Stimulated activated CD4-positive, alpha-beta T cell treated with anti-CD3 and anti-CD28 coated beads, Interleukin-12 subunit alpha, Interleukin-12 subunit beta, amount 100 ng/mL, for 48 hours (primary cell): Measurements from ENCODE around the gene DNAH6.
"Not testable (repeated sequence)": the region's sequence is repeated elsewhere in the genome, so short reads cannot be mapped to it uniquely, and the experiment has no call there.

Source experiments
- DNase-seq, 3 donors: peaks; one replicate each; pipeline ENCODE4 v3.0.0-alpha.2; 2020; ENCODE audit warnings: low read depth in 2 of 3, low spot score in 1 of 3

The DNAH6 gene

GRCh38 chr2:84516234-84516986, at the start of gene DNAH6:
TSS of gene DNAH6 (plus strand) at chr2:84516498. CDS start at chr2:84517827, 1,329 bp downstream.
- peak; percentile 61 to 78 (median 70) for DNase-seq

GRCh38 chr2:84467389-84467788, 48.9 kb upstream of the DNAH6 start:
- no peak for DNase-seq

- not testable (repeated sequence) for DNase-seq
Observed at GRCh38 chr2:84472423-84472822, 43.9 kb upstream of the DNAH6 start.

- DNase-seq = no peak
Observed at GRCh38 chr2:84472856-84473565, 43.3 kb upstream of the DNAH6 start.

GRCh38 chr2:84474176-84474575, 42.1 kb upstream of the DNAH6 start:
- DNase-seq = no peak

- no peak for DNase-seq
Observed at GRCh38 chr2:84477886-84478285, 38.4 kb upstream of the DNAH6 start.

GRCh38 chr2:84478867-84479266, 37.4 kb upstream of the DNAH6 start:
- DNase-seq = no peak

- peak in 1 of 3 donors; percentile 17 for DNase-seq
Observed at GRCh38 chr2:84481702-84482101, 34.6 kb upstream of the DNAH6 start.

- no peak for DNase-seq
Observed at GRCh38 chr2:84482603-84483002, 33.7 kb upstream of the DNAH6 start.

GRCh38 chr2:84483320-84483719, 33.0 kb upstream of the DNAH6 start:
- DNase-seq = no peak

GRCh38 chr2:84486441-84487115, 29.7 kb upstream of the DNAH6 start:
- no peak for DNase-seq

GRCh38 chr2:84487298-84487996, 28.9 kb upstream of the DNAH6 start:
- DNase-seq = no peak

- DNase-seq = no peak
Observed at GRCh38 chr2:84491256-84491655, 25.0 kb upstream of the DNAH6 start.

- DNase-seq = no peak
Observed at GRCh38 chr2:84491741-84492140, 24.6 kb upstream of the DNAH6 start.

GRCh38 chr2:84492571-84492970, 23.7 kb upstream of the DNAH6 start:
- no peak for DNase-seq

- no peak for DNase-seq
Observed at GRCh38 chr2:84493514-84493913, 22.8 kb upstream of the DNAH6 start.

- no peak for DNase-seq
Observed at GRCh38 chr2:84494070-84494469, 22.2 kb upstream of the DNAH6 start.

- peak in 1 of 3 donors; percentile 44 for DNase-seq
Observed at GRCh38 chr2:84495539-84496146, 20.7 kb upstream of the DNAH6 start.

- no peak for DNase-seq
Observed at GRCh38 chr2:84496386-84496785, 19.9 kb upstream of the DNAH6 start.

- DNase-seq = no peak
Observed at GRCh38 chr2:84497285-84497684, 19.0 kb upstream of the DNAH6 start.
